HepG2 (cell line): ENCODE data around the gene SHC1. TPM values are rescaled to one million over a fixed set of nuclear protein-coding genes. Genes with fewer than 3 reads are reported as not detected.

Source experiments
- ATF7-NPFF ChIP-seq: sonication (generic); formaldehyde crosslinking; IDR thresholded peaks from 2 replicates; pipeline ENCODE4 v1.8.1; 2023; ENCODE audit warnings: mild to moderate bottlenecking, low read depth, missing genetic modification reagents, moderate library complexity
- MLX ChIP-seq: IDR thresholded peaks from 2 replicates; pipeline ENCODE4 v1.6.1; 2016
- NR2F6 ChIP-seq, 2 experiments: IDR thresholded peaks; 2 replicates each; pipeline ENCODE4 v1.6.1; 2016; ENCODE audit warnings: antibody characterized with exemption in 1 of 2, mild to moderate bottlenecking in 1 of 2
- RERE ChIP-seq: IDR thresholded peaks from 2 replicates; pipeline ENCODE4 v1.6.1; 2016; ENCODE audit warnings: low read depth, missing genetic modification reagents, missing compliant biosample characterization
- SNAI1 ChIP-seq: sonication (generic); formaldehyde crosslinking; IDR thresholded peaks from 2 replicates; pipeline ENCODE4 v1.5.0; 2020; ENCODE audit warnings: mild to moderate bottlenecking, missing genetic modification reagents, borderline replicate concordance
- TARDBP ChIP-seq: sonication (generic); formaldehyde crosslinking; IDR thresholded peaks from 2 replicates; pipeline ENCODE4 v1.8.0; 2022; ENCODE audit warnings: mild to moderate bottlenecking, missing genetic modification reagents
- YY1 ChIP-seq: IDR thresholded peaks from 2 replicates; pipeline ENCODE4 v1.6.1; 2011; ENCODE audit warnings: low read length, low read depth, moderate library complexity, mild to moderate bottlenecking; ENCODE audit not compliant: insufficient read depth, insufficient replicate concordance
- ZNF598 ChIP-seq: sonication (generic); formaldehyde crosslinking; IDR thresholded peaks from 2 replicates; pipeline ENCODE4 v1.5.1; 2020; ENCODE audit warnings: mild to moderate bottlenecking, missing genetic modification reagents, borderline replicate concordance
- ZNF772 ChIP-seq: sonication (generic); formaldehyde crosslinking; IDR thresholded peaks from 2 replicates; pipeline ENCODE4 v1.5.0; 2020; ENCODE audit warnings: mild to moderate bottlenecking, missing genetic modification reagents
- ZNF891 ChIP-seq: sonication (generic); formaldehyde crosslinking; IDR thresholded peaks from 2 replicates; pipeline ENCODE4 v1.5.0; 2020; ENCODE audit warnings: mild to moderate bottlenecking, missing genetic modification reagents
- polyA plus RNA-seq, 8 experiments: library from polyadenylated mRNA; depleted of rRNA in 3 of 8; stranded (reverse) in 7 of 8; unstranded in 1 of 8; fragments of >200 nt; fragmentation: Illumina TruSeq in 4 of 8; extraction: Trizol in 4 of 8; gene quantifications; 2 replicates each; pipeline versions ENCODE4 v1.2.1 to v1.2.3, GENCODE V29; 2011 to 2016; ENCODE audit warnings: low read depth in 4 of 8, missing spikeins in 1 of 8, mixed read lengths in 1 of 8; ENCODE audit not compliant: insufficient read depth in 1 of 8
- total RNA-seq, 5 experiments: library from RNA; depleted of rRNA; stranded (reverse); fragments of >200 nt; fragmentation: Illumina TruSeq; extraction: Trizol; gene quantifications; 2 replicates each; pipeline ENCODE4 v1.2.3, GENCODE V29; 2016; ENCODE audit warnings: low read depth in 1 of 5
- TF ChIP-seq, protein P1 (sequence below), 2 experiments: sonication (generic) in 1 of 2; formaldehyde crosslinking in 1 of 2; IDR thresholded peaks; 2 replicates each; pipeline versions ENCODE4 v1.4.0 to v1.6.1; 2016 to 2020; ENCODE audit warnings: borderline replicate concordance in 1 of 2, low read depth in 1 of 2, mild to moderate bottlenecking in 1 of 2, missing genetic modification reagents in 1 of 2
- TF ChIP-seq, protein P2 (sequence below): sonication (generic); formaldehyde crosslinking; IDR thresholded peaks from 2 replicates; pipeline ENCODE4 v1.4.0; 2020; ENCODE audit warnings: missing genetic modification reagents
- TF ChIP-seq, protein P3 (sequence below): sonication (generic); formaldehyde crosslinking; IDR thresholded peaks from 2 replicates; pipeline ENCODE4 v1.5.0; 2020; ENCODE audit warnings: mild to moderate bottlenecking, missing genetic modification reagents, moderate library complexity

Gene SHC1
- total and polyA plus RNA-seq, 2 of the 13 experiments (the other 11 are each of a cell fraction or from before 2014, with no cell fraction given), result 52.0 to 137 TPM

DNA sequence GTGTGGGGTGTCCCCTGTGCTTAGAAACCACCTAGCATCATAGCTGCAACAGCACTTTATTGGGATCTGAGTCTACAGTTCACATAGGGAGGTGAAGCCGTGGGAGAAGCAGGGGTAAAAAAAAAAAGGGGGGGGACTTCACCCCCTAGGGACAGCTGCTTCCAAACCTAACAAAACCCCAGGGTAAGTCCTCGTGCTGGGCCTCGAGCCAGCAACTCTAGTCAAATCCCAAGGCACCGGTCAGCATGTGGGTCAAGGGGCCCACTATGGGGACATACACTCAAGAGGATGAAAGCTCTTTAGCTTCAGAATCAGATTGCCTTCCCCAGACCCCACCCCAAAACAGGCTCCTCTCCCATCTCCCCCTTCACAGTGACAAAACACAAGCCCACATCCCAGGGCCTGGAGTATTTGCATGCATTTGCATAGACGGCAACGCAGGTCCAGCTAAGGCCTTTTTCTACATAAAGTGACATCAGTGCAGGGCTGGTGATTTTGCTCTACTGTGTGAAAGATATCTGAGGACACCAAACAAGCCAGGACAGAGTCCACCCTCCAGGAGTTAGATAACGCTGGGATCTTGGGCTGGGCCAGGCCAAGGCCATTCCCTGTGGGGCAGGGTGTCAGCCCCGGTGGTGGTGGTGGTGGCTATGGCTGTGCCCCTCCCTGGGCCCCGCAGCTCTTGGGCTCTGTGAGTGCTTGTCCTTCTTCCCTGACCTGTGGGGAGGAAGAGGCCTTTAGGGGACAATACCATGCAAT, 26.0 kb downstream of the SHC1 start (continued):
- TF ChIP-seq RERE (CRISPR knock-in tag) (0 out of 2 replicates have a peak, but pooled peaks have one; percentile 30), ZNF598 (CRISPR knock-in tag) (no peak), SNAI1 (no peak), ATF7-NPFF (peak; percentile 58; the same call in 1 of the 2 replicates), ZNF772 (CRISPR knock-in tag) (no peak), TARDBP (CRISPR knock-in tag) (peak; percentile 83), NR2F6 (IDR thresholded peaks at IDR 0.05) (peak; percentile 73), NR2F6 (CRISPR knock-in tag; IDR thresholded peaks at IDR 0.05) (peak; percentile 90), YY1 (peak; percentile 31), ZNF891 (CRISPR knock-in tag) (no peak), MLX (CRISPR knock-in tag) (peak; percentile 64; the same call in 1 of the 2 replicates)
- TF ChIP-seq, protein P1, sequence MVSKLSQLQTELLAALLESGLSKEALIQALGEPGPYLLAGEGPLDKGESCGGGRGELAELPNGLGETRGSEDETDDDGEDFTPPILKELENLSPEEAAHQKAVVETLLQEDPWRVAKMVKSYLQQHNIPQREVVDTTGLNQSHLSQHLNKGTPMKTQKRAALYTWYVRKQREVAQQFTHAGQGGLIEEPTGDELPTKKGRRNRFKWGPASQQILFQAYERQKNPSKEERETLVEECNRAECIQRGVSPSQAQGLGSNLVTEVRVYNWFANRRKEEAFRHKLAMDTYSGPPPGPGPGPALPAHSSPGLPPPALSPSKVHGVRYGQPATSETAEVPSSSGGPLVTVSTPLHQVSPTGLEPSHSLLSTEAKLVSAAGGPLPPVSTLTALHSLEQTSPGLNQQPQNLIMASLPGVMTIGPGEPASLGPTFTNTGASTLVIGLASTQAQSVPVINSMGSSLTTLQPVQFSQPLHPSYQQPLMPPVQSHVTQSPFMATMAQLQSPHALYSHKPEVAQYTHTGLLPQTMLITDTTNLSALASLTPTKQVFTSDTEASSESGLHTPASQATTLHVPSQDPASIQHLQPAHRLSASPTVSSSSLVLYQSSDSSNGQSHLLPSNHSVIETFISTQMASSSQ (IDR thresholded peaks at IDR 0.05; ENCODE audit: low read depth), result no peak
- TF ChIP-seq, protein P1 (CRISPR knock-in tag; IDR thresholded peaks at IDR 0.05; ENCODE audit: borderline replicate concordance), result no peak
- TF ChIP-seq, protein P2, sequence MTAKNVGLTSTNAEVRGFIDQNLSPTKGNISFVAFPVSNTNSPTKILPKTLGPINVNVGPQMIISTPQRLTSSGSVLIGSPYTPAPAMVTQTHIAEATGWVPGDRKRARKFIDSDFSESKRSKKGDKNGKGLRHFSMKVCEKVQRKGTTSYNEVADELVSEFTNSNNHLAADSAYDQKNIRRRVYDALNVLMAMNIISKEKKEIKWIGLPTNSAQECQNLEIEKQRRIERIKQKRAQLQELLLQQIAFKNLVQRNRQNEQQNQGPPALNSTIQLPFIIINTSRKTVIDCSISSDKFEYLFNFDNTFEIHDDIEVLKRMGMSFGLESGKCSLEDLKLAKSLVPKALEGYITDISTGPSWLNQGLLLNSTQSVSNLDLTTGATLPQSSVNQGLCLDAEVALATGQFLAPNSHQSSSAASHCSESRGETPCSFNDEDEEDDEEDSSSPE (CRISPR knock-in tag), result 0 out of 2 replicates have a peak, but pooled peaks have one; percentile 36
- TF ChIP-seq, protein P3, sequence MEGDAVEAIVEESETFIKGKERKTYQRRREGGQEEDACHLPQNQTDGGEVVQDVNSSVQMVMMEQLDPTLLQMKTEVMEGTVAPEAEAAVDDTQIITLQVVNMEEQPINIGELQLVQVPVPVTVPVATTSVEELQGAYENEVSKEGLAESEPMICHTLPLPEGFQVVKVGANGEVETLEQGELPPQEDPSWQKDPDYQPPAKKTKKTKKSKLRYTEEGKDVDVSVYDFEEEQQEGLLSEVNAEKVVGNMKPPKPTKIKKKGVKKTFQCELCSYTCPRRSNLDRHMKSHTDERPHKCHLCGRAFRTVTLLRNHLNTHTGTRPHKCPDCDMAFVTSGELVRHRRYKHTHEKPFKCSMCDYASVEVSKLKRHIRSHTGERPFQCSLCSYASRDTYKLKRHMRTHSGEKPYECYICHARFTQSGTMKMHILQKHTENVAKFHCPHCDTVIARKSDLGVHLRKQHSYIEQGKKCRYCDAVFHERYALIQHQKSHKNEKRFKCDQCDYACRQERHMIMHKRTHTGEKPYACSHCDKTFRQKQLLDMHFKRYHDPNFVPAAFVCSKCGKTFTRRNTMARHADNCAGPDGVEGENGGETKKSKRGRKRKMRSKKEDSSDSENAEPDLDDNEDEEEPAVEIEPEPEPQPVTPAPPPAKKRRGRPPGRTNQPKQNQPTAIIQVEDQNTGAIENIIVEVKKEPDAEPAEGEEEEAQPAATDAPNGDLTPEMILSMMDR (CRISPR knock-in tag), result 0 out of 2 replicates have a peak, but pooled peaks have one; percentile 29
